ENCODE results near the gene LRP4. TPM values are rescaled to one million over a fixed set of nuclear protein-coding genes. Genes with fewer than 3 reads are reported as not detected.

Gene LRP4
- total and polyA plus RNA-seq, 2 of the 13 experiments (the other 11 are each of a cell fraction or from before 2014, with no cell fraction given), result 4.7 to 13.3 TPM

DNA sequence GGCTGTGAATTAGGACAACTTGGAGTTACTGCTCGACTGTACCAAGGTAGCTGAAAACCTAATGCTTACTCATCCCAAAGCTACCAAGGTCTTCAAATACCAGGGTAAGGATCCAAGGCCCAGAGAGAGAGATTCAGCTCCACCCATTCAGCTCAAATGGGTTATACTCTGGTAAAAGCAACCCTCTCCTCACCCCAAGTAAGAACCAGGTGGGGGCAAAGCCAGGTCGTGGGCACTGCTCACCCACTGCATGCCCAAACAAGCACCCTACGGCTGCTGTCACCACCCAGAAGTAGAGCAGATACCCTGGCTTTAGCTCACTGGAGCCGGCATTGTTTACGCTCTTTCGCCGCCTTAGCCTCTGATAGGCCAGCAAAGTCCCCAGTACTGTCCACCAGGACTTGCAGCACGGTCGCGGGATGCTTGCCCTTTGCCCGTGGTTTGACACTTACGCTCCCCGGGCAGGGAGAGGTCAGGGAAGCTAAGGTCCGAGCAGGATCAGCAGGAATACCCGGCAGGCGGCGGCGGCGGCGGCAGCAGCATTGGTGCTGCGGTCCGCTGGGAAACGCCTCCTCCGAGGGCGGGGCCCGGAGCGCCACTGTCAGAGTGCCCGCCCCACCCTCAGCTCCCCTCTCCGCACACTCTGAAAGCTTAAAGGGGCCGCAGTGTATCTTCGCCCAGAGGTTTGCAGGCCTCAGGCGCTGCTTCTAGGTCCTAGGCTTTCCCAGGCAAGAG, 91.9 kb downstream of the LRP4 start (continued):
- TF ChIP-seq, protein P1, sequence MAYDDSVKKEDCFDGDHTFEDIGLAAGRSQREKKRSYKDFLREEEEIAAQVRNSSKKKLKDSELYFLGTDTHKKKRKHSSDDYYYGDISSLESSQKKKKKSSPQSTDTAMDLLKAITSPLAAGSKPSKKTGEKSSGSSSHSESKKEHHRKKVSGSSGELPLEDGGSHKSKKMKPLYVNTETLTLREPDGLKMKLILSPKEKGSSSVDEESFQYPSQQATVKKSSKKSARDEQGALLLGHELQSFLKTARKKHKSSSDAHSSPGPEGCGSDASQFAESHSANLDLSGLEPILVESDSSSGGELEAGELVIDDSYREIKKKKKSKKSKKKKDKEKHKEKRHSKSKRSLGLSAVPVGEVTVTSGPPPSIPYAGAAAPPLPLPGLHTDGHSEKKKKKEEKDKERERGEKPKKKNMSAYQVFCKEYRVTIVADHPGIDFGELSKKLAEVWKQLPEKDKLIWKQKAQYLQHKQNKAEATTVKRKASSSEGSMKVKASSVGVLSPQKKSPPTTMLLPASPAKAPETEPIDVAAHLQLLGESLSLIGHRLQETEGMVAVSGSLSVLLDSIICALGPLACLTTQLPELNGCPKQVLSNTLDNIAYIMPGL (CRISPR knock-in tag; IDR thresholded peaks at IDR 0.05; ENCODE audit: borderline replicate concordance in 1 of 2, low read depth in 1 of 2), result peak in 1 of 2 experiments; percentile 54; a peak in 1 of 4 replicates
- TF ChIP-seq MTF1 (CRISPR knock-in tag; IDR thresholded peaks at IDR 0.05) (no peak), SP1 (IDR thresholded peaks at IDR 0.05) (no peak), SP1 (CRISPR knock-in tag; IDR thresholded peaks at IDR 0.05) (peak; percentile 70), ZNF749 (CRISPR knock-in tag; IDR thresholded peaks at IDR 0.05; ENCODE audit: borderline replicate concordance) (no peak), ZNF883 (CRISPR knock-in tag; IDR thresholded peaks at IDR 0.05; ENCODE audit: not compliant biosample characterization) (peak; percentile 28), HDAC6 (IDR thresholded peaks at IDR 0.05; ENCODE audit: low read depth, low read length) (no peak)
- TF ChIP-seq, protein P2, sequence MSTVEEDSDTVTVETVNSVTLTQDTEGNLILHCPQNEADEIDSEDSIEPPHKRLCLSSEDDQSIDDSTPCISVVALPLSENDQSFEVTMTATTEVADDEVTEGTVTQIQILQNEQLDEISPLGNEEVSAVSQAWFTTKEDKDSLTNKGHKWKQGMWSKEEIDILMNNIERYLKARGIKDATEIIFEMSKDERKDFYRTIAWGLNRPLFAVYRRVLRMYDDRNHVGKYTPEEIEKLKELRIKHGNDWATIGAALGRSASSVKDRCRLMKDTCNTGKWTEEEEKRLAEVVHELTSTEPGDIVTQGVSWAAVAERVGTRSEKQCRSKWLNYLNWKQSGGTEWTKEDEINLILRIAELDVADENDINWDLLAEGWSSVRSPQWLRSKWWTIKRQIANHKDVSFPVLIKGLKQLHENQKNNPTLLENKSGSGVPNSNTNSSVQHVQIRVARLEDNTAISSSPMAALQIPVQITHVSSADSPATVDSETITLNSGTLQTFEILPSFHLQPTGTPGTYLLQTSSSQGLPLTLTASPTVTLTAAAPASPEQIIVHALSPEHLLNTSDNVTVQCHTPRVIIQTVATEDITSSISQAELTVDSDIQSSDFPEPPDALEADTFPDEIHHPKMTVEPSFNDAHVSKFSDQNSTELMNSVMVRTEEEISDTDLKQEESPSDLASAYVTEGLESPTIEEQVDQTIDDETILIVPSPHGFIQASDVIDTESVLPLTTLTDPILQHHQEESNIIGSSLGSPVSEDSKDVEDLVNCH (CRISPR knock-in tag; IDR thresholded peaks at IDR 0.05), result no peak
- TF ChIP-seq, protein P3, sequence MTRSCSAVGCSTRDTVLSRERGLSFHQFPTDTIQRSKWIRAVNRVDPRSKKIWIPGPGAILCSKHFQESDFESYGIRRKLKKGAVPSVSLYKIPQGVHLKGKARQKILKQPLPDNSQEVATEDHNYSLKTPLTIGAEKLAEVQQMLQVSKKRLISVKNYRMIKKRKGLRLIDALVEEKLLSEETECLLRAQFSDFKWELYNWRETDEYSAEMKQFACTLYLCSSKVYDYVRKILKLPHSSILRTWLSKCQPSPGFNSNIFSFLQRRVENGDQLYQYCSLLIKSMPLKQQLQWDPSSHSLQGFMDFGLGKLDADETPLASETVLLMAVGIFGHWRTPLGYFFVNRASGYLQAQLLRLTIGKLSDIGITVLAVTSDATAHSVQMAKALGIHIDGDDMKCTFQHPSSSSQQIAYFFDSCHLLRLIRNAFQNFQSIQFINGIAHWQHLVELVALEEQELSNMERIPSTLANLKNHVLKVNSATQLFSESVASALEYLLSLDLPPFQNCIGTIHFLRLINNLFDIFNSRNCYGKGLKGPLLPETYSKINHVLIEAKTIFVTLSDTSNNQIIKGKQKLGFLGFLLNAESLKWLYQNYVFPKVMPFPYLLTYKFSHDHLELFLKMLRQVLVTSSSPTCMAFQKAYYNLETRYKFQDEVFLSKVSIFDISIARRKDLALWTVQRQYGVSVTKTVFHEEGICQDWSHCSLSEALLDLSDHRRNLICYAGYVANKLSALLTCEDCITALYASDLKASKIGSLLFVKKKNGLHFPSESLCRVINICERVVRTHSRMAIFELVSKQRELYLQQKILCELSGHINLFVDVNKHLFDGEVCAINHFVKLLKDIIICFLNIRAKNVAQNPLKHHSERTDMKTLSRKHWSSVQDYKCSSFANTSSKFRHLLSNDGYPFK (CRISPR knock-in tag; IDR thresholded peaks at IDR 0.05; ENCODE audit: borderline replicate concordance), result peak; percentile 30; the same call in 1 of the 2 replicates
- TF ChIP-seq, protein P4, sequence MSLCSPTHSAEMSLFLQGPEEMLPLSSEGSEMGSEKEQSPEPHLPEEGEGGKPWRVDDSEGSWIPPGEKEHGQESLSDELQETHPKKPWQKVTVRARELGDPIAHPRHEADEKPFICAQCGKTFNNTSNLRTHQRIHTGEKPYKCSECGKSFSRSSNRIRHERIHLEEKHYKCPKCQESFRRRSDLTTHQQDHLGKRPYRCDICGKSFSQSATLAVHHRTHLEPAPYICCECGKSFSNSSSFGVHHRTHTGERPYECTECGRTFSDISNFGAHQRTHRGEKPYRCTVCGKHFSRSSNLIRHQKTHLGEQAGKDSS (CRISPR knock-in tag; IDR thresholded peaks at IDR 0.05; ENCODE audit: borderline replicate concordance, low read depth), result no peak; the same call in 1 of the 2 replicates
- TF ChIP-seq, protein P5, sequence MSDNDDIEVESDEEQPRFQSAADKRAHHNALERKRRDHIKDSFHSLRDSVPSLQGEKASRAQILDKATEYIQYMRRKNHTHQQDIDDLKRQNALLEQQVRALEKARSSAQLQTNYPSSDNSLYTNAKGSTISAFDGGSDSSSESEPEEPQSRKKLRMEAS (IDR thresholded peaks at IDR 0.05), result peak; percentile 74
- TF ChIP-seq, protein P6, sequence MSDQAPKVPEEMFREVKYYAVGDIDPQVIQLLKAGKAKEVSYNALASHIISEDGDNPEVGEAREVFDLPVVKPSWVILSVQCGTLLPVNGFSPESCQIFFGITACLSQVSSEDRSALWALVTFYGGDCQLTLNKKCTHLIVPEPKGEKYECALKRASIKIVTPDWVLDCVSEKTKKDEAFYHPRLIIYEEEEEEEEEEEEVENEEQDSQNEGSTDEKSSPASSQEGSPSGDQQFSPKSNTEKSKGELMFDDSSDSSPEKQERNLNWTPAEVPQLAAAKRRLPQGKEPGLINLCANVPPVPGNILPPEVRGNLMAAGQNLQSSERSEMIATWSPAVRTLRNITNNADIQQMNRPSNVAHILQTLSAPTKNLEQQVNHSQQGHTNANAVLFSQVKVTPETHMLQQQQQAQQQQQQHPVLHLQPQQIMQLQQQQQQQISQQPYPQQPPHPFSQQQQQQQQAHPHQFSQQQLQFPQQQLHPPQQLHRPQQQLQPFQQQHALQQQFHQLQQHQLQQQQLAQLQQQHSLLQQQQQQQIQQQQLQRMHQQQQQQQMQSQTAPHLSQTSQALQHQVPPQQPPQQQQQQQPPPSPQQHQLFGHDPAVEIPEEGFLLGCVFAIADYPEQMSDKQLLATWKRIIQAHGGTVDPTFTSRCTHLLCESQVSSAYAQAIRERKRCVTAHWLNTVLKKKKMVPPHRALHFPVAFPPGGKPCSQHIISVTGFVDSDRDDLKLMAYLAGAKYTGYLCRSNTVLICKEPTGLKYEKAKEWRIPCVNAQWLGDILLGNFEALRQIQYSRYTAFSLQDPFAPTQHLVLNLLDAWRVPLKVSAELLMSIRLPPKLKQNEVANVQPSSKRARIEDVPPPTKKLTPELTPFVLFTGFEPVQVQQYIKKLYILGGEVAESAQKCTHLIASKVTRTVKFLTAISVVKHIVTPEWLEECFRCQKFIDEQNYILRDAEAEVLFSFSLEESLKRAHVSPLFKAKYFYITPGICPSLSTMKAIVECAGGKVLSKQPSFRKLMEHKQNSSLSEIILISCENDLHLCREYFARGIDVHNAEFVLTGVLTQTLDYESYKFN (CRISPR knock-in tag; conservative IDR thresholded peaks at IDR 0.05), result peak; percentile 79

Measured in HepG2 (cell line).